ENCODE data around the gene ATG2B.

DNA sequence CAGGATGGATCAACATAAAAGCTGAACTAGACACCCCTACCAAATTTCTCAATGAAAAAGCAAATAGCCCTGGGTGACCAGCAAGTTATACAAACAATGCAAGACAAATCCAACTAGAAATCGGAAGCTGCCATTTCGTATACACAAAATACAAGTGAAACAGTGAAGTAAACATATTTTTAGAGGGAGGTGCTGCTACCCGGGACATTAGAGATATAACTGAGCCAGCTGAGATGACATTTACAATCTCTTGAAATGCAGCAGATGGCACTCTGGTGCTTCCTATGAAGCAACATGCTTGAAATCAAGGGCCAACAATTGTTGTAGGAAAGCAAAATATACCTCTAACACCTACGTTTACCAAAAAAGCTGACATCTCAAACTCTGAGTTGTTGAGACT, 81.7 kb downstream of the ATG2B start:
- TF ChIP-seq, protein P1, sequence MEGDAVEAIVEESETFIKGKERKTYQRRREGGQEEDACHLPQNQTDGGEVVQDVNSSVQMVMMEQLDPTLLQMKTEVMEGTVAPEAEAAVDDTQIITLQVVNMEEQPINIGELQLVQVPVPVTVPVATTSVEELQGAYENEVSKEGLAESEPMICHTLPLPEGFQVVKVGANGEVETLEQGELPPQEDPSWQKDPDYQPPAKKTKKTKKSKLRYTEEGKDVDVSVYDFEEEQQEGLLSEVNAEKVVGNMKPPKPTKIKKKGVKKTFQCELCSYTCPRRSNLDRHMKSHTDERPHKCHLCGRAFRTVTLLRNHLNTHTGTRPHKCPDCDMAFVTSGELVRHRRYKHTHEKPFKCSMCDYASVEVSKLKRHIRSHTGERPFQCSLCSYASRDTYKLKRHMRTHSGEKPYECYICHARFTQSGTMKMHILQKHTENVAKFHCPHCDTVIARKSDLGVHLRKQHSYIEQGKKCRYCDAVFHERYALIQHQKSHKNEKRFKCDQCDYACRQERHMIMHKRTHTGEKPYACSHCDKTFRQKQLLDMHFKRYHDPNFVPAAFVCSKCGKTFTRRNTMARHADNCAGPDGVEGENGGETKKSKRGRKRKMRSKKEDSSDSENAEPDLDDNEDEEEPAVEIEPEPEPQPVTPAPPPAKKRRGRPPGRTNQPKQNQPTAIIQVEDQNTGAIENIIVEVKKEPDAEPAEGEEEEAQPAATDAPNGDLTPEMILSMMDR (IDR thresholded peaks at IDR 0.05): peak; percentile 26 to 43 (median 38)
- TF ChIP-seq POLR2A (IDR thresholded peaks at IDR 0.05): no peak
